Measurements from ENCODE around the gene PCSK6.

The PCSK6 gene

DNA sequence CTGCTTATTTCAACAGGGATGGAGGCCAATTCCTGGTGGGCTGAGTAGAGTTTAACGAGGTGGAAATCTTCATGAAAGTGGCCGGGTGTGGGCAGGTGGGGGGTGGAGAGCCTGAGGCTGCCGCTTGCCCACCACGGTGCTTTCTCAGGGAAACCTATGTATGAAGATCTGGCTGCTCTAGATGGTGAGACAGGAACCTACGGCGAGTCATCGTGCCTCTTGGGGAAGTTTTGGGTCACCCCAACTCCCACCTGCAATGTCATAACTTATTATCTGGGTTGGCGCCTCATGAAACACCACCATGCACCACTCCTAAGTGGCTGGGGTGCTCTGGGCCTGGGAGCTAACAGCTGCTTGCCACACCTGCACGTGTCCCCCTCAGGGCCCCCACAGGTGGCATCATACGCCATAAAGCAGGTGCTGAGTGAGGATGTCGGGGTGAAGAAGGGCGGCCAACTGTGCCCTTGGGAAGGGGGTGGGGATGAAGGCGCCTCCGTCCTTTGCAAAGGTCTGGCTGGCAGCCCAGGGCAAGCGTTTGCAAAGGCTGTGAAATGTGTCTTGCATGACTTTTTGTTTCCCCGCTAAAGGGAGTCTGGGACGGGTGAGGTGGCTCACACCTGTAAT, 166.5 kb downstream of the PCSK6 start:
- H3K4me1 ChIP-seq (ENCODE audit: control insufficient read depth in 1 of 2, insufficient read depth in 2 of 2, low read length in 2 of 2): no peaks in the 10 kb centered on the region
- H3K4me3 ChIP-seq (ENCODE audit: low read depth in 1 of 2, low read length in 2 of 2): no peak overlapping the region
- no peaks in the 10 kb centered on the region for H3K9me3 ChIP-seq (ENCODE audit: control insufficient read depth in 1 of 2, low read length in 2 of 2)
- H3K27me3 ChIP-seq (ENCODE audit: low read depth, low read length): no peaks in the 10 kb centered on the region
- H3K27ac ChIP-seq (ENCODE audit: low read length): no peak overlapping the region
- no peaks in the 10 kb centered on the region for H3K36me3 ChIP-seq (ENCODE audit: control insufficient read depth in 1 of 2, insufficient read depth in 2 of 2, low read length in 2 of 2)

GRCh38 chr15:101322016-101322695, 167.4 kb downstream of the PCSK6 start:
- Histone ChIP-seq H3K27ac (ENCODE audit: low read length) (no peak overlapping the region), H3K36me3 (ENCODE audit: control insufficient read depth in 1 of 2, insufficient read depth in 2 of 2, low read length in 2 of 2) (no peaks in the 10 kb centered on the region), H3K4me1 (ENCODE audit: control insufficient read depth in 1 of 2, insufficient read depth in 2 of 2, low read length in 2 of 2) (no peaks in the 10 kb centered on the region), H3K4me3 (ENCODE audit: low read depth in 1 of 2, low read length in 2 of 2) (no peak overlapping the region), H3K9me3 (ENCODE audit: control insufficient read depth in 1 of 2, low read length in 2 of 2) (no peaks in the 10 kb centered on the region), H3K27me3 (ENCODE audit: low read depth, low read length) (no peaks in the 10 kb centered on the region)

DNA sequence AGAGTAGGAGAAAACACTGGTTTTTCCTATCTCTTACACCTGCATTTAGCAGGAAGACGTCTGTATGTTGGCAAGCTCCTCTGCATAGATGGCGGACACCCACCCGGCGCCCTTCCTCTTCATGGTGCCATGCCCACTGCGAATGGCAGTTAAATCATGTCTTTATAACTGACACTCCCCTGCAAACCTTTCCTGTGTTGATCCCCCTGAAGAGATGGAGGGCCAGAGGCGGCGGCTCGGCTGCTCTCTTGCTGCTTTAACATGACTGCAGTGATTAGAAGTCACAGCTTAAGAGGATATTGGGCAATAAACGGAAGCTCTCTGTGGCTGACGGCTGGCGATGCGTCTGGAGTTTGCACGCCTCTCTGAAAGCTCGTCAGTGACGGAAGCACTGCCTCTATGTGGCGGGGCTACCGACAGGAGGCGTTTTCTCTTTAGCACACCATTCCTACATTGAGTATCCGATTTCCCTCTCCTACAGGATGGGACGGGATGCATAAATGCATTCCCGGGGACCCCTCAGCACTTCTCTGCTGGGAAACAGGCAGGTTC, 168.9 kb downstream of the PCSK6 start:
- H3K27ac ChIP-seq (ENCODE audit: low read length): no peak overlapping the region

DNA sequence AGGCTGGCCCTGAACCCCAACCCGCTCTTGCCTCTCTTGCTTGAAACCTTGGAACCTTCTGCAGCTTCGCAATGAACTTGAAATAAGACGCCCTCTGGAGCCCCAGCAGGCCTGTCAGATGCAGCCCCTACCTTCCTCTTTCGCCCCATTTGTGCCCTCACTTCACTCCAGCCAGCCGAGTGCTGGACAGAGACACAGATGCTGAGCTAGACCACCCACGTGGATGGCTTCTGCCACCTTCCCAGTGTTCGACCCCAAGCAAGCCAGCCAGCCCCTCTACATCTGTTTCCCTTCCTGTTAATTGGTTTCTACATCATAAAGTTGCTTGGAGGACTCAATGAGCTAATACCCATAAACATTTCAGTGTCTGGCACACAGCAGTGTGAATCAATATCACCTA, 170.7 kb downstream of the PCSK6 start:
- no peak overlapping the region for H3K27ac ChIP-seq (ENCODE audit: low read length)

More for the DNA sequence above, 168.9 kb downstream of the PCSK6 start:
- no peaks in the 10 kb centered on the region for H3K36me3 ChIP-seq (ENCODE audit: control insufficient read depth in 1 of 2, insufficient read depth in 2 of 2, low read length in 2 of 2)
- H3K4me3 ChIP-seq (ENCODE audit: low read depth in 1 of 2, low read length in 2 of 2): peak overlapping the region in 1 of 2 donors; percentile 16
- no peaks in the 10 kb centered on the region for H3K4me1 ChIP-seq (ENCODE audit: control insufficient read depth in 1 of 2, insufficient read depth in 2 of 2, low read length in 2 of 2)
- H3K9me3 ChIP-seq (ENCODE audit: control insufficient read depth in 1 of 2, low read length in 2 of 2): no peaks in the 10 kb centered on the region
- H3K27me3 ChIP-seq (ENCODE audit: low read depth, low read length): no peaks in the 10 kb centered on the region

DNA sequence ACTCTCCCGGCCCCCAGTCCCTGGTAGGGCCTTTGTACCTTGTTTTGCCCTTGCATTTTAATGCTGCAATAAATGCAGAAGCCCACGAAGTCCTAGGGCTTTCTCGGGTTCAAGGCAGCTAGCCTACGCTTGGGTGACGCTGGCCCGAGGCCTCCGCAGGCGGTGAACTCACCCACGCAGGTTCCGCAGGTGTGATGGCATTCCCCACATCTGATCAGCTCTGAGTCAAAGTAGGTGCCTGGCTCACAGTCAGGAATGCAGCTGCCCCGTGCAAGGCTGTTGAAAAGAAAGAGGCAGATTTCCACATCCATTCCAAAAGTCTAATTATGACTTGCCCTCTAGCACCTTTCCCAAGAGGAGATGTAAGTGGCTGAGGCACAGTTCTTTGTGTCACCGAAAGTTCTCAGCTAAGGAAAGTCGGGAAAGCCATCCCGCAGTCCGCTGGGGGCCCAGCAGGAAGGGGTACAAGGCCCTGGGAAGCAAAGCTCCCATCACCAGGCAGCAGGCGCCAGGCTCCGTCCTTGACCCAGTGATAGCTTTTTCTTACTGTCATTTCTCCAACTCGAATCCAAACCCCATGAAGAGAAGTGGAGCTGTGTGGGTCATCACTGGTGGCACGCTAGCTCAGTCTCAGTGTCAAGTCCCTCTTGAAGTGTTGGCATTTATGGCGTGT, 171.2 kb downstream of the PCSK6 start:
- no peaks in the 10 kb centered on the region for H3K27me3 ChIP-seq (ENCODE audit: low read depth, low read length)
- H3K36me3 ChIP-seq (ENCODE audit: control insufficient read depth in 1 of 2, insufficient read depth in 2 of 2, low read length in 2 of 2): no peaks in the 10 kb centered on the region
- H3K9me3 ChIP-seq (ENCODE audit: control insufficient read depth in 1 of 2, low read length in 2 of 2): no peaks in the 10 kb centered on the region
- H3K4me3 ChIP-seq (ENCODE audit: low read depth in 1 of 2, low read length in 2 of 2): no peak overlapping the region
- no peaks in the 10 kb centered on the region for H3K4me1 ChIP-seq (ENCODE audit: control insufficient read depth in 1 of 2, insufficient read depth in 2 of 2, low read length in 2 of 2)
- H3K27ac ChIP-seq (ENCODE audit: low read length): no peak overlapping the region

More for the DNA sequence above, 170.7 kb downstream of the PCSK6 start:
- Histone ChIP-seq H3K4me1 (ENCODE audit: control insufficient read depth in 1 of 2, insufficient read depth in 2 of 2, low read length in 2 of 2) (no peaks in the 10 kb centered on the region), H3K9me3 (ENCODE audit: control insufficient read depth in 1 of 2, low read length in 2 of 2) (no peaks in the 10 kb centered on the region), H3K27me3 (ENCODE audit: low read depth, low read length) (no peaks in the 10 kb centered on the region), H3K4me3 (ENCODE audit: low read depth in 1 of 2, low read length in 2 of 2) (no peak overlapping the region), H3K36me3 (ENCODE audit: control insufficient read depth in 1 of 2, insufficient read depth in 2 of 2, low read length in 2 of 2) (no peaks in the 10 kb centered on the region)

DNA sequence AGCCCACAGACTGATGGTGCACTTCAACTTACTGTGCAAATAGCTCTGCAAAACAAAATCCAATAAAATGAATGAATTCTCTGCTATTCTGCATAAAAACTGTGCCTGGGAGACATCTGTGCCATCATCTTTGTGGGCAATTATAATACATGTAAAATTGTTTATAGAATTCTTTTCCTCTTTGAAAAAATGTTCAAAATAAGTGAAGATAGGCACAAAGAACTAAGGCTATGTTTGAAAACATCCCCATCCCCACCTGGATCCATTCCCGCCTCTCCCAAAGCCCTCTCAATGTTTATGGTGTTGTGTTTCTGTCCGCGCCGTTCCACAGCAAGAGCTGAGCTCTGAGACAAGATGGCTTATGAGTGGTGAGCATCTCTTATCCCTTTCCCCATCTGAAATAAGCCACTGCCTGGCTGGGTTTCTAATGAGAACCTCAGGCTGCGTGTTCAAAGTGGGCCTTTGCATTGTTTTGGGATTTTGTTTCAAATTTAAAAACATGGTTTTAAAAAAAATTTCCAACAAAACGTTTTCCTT, 172.1 kb downstream of the PCSK6 start:
- no peak overlapping the region for H3K4me3 ChIP-seq (ENCODE audit: low read depth in 1 of 2, low read length in 2 of 2)
- no peak overlapping the region for H3K27ac ChIP-seq (ENCODE audit: low read length)
- H3K9me3 ChIP-seq (ENCODE audit: control insufficient read depth in 1 of 2, low read length in 2 of 2): no peaks in the 10 kb centered on the region
- no peaks in the 10 kb centered on the region for H3K4me1 ChIP-seq (ENCODE audit: control insufficient read depth in 1 of 2, insufficient read depth in 2 of 2, low read length in 2 of 2)
- no peaks in the 10 kb centered on the region for H3K36me3 ChIP-seq (ENCODE audit: control insufficient read depth in 1 of 2, insufficient read depth in 2 of 2, low read length in 2 of 2)
- H3K27me3 ChIP-seq (ENCODE audit: low read depth, low read length): no peaks in the 10 kb centered on the region

- H3K27me3 ChIP-seq (ENCODE audit: low read depth, low read length): no peaks in the 10 kb centered on the region
- no peak overlapping the region for H3K27ac ChIP-seq (ENCODE audit: low read length)
- H3K4me1 ChIP-seq (ENCODE audit: control insufficient read depth in 1 of 2, insufficient read depth in 2 of 2, low read length in 2 of 2): no peaks in the 10 kb centered on the region
- no peaks in the 10 kb centered on the region for H3K36me3 ChIP-seq (ENCODE audit: control insufficient read depth in 1 of 2, insufficient read depth in 2 of 2, low read length in 2 of 2)
- H3K4me3 ChIP-seq (ENCODE audit: low read depth in 1 of 2, low read length in 2 of 2): no peak overlapping the region
- H3K9me3 ChIP-seq (ENCODE audit: control insufficient read depth in 1 of 2, low read length in 2 of 2): no peaks in the 10 kb centered on the region
Observed at GRCh38 chr15:101316529-101316928, 173.0 kb downstream of the PCSK6 start.

DNA sequence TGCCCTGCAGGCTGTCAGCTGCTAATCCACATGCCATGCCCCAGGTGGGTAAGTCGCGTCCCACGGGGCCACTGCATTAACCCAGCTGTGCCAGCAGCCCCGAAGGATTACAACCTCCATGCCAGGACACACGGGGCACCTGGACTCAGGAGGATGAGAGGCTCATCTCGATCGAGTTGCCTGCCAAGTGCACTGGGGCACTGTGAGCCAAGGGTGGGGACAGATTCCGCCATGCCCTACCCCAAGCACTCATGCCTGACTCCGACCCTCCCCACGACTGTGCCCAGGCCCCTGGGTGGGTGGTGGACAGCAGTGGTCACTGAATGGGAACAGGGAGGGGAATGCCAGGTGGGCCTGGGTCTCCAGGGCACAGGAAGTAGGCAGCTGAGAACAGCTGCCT, 173.8 kb downstream of the PCSK6 start:
- no peaks in the 10 kb centered on the region for H3K27me3 ChIP-seq (ENCODE audit: low read depth, low read length)
- H3K4me1 ChIP-seq (ENCODE audit: control insufficient read depth in 1 of 2, insufficient read depth in 2 of 2, low read length in 2 of 2): no peaks in the 10 kb centered on the region
- no peaks in the 10 kb centered on the region for H3K36me3 ChIP-seq (ENCODE audit: control insufficient read depth in 1 of 2, insufficient read depth in 2 of 2, low read length in 2 of 2)
- no peaks in the 10 kb centered on the region for H3K9me3 ChIP-seq (ENCODE audit: control insufficient read depth in 1 of 2, low read length in 2 of 2)
- no peak overlapping the region for H3K27ac ChIP-seq (ENCODE audit: low read length)
- no peak overlapping the region for H3K4me3 ChIP-seq (ENCODE audit: low read depth in 1 of 2, low read length in 2 of 2)

DNA sequence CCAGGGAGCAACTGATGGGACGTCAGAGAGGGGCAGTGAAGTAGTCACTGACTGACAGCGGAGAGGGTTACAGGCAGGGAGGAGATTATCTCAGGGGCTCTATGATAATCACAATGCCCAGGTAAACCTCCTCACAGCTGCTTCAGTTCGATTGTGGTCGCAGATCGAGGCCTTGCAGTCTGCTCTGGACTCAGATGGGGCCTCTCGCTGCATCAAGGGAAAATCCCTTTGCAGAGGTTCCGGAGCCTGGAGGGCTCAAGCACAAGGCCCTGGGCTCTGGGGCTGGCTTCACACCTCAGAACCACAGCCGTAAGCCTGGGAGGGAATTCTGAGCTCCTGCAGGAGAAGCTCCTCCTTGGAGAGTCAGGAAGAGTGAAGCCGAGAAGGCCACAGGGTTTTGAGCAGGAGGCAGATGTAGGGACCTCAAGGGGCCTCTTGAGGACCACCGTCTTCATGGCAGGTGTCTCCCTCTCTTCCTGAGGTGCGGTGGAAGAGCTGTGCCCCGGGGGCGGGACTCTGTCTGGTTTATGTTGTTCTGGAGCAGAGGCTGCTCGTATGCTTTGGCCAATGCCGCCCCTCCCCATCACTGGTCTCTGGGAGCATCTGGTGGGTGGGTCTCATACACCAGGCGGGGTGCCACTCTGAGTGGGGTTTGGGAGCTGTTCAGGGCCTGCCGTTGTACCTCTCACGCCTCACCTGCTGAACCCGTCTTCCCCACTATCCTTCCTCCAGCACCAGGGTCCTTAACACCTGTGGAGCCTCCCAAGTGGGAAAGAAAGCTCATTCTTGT, 175.0 kb downstream of the PCSK6 start:
- H3K27ac ChIP-seq (ENCODE audit: low read length): no peak overlapping the region
- H3K36me3 ChIP-seq (ENCODE audit: control insufficient read depth in 1 of 2, insufficient read depth in 2 of 2, low read length in 2 of 2): no peaks in the 10 kb centered on the region
- no peaks in the 10 kb centered on the region for H3K27me3 ChIP-seq (ENCODE audit: low read depth, low read length)
- no peaks in the 10 kb centered on the region for H3K4me1 ChIP-seq (ENCODE audit: control insufficient read depth in 1 of 2, insufficient read depth in 2 of 2, low read length in 2 of 2)
- H3K9me3 ChIP-seq (ENCODE audit: control insufficient read depth in 1 of 2, low read length in 2 of 2): no peaks in the 10 kb centered on the region
- H3K4me3 ChIP-seq (ENCODE audit: low read depth in 1 of 2, low read length in 2 of 2): no peak overlapping the region

GRCh38 chr15:101313041-101313761, 176.3 kb downstream of the PCSK6 start:
- Histone ChIP-seq H3K4me1 (ENCODE audit: control insufficient read depth in 1 of 2, insufficient read depth in 2 of 2, low read length in 2 of 2) (no peaks in the 10 kb centered on the region), H3K27me3 (ENCODE audit: low read depth, low read length) (no peaks in the 10 kb centered on the region), H3K4me3 (ENCODE audit: low read depth in 1 of 2, low read length in 2 of 2) (no peak overlapping the region), H3K36me3 (ENCODE audit: control insufficient read depth in 1 of 2, insufficient read depth in 2 of 2, low read length in 2 of 2) (no peaks in the 10 kb centered on the region), H3K9me3 (ENCODE audit: control insufficient read depth in 1 of 2, low read length in 2 of 2) (no peaks in the 10 kb centered on the region), H3K27ac (ENCODE audit: low read length) (no peak overlapping the region)

Data from muscle layer of duodenum (tissue), 2 donors.